Measurements from ENCODE around the gene DCLK1. TPM values are rescaled to one million over a fixed set of nuclear protein-coding genes. Genes with fewer than 3 reads are reported as not detected.
A peak's percentile ranks its signal among the peaks of the same experiment; 100 is the strongest.
"Not testable (repeated sequence)": the region's sequence is repeated elsewhere in the genome, so short reads cannot be mapped to it uniquely, and the experiment has no call there.

DCLK1 gene
- total and polyA plus RNA-seq, 8 donors: 10.5 to 20.5 (median 12.8) TPM

GRCh38 chr13:35990196-35990595 is 141.0 kb downstream of the DCLK1 start:
- DNase-seq (no peak), ATAC-seq (no peak)
- Histone ChIP-seq H3K27me3 (no peaks in the 10 kb centered on the region), H3K4me3 (no peak overlapping the region), H3K27ac (no peak overlapping the region), H3K4me1 (peaks cover 0 to 3% of the 10 kb centered on the region in 2 donors), H3K36me3 (no peaks in the 10 kb centered on the region), H3K9me3 (no peaks in the 10 kb centered on the region)
- intact Hi-C loops (cut with DNase I): no loop called here
- TF ChIP-seq, protein P1, sequence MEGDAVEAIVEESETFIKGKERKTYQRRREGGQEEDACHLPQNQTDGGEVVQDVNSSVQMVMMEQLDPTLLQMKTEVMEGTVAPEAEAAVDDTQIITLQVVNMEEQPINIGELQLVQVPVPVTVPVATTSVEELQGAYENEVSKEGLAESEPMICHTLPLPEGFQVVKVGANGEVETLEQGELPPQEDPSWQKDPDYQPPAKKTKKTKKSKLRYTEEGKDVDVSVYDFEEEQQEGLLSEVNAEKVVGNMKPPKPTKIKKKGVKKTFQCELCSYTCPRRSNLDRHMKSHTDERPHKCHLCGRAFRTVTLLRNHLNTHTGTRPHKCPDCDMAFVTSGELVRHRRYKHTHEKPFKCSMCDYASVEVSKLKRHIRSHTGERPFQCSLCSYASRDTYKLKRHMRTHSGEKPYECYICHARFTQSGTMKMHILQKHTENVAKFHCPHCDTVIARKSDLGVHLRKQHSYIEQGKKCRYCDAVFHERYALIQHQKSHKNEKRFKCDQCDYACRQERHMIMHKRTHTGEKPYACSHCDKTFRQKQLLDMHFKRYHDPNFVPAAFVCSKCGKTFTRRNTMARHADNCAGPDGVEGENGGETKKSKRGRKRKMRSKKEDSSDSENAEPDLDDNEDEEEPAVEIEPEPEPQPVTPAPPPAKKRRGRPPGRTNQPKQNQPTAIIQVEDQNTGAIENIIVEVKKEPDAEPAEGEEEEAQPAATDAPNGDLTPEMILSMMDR (IDR thresholded peaks at IDR 0.05): no peak

GRCh38 chr13:35988648-35989081 is 142.5 kb downstream of the DCLK1 start:
- Histone ChIP-seq H3K36me3 (no peaks in the 10 kb centered on the region), H3K4me3 (no peak overlapping the region), H3K4me1 (no peaks in the 10 kb centered on the region), H3K27ac (no peak overlapping the region), H3K27me3 (no peaks in the 10 kb centered on the region), H3K9me3 (no peaks in the 10 kb centered on the region)
- TF ChIP-seq, protein P1 (IDR thresholded peaks at IDR 0.05): no peak
- ATAC-seq (peak; percentile 15), DNase-seq (no peak)
- intact Hi-C loops (cut with DNase I): no loop called here

GRCh38 chr13:35987572-35988513 is 143.3 kb downstream of the DCLK1 start:
- intact Hi-C loops (cut with DNase I): no loop called here
- no peaks in the 10 kb centered on the region for H3K36me3 ChIP-seq
- H3K4me1 ChIP-seq: no peaks in the 10 kb centered on the region
- H3K9me3 ChIP-seq: no peaks in the 10 kb centered on the region
- no peak overlapping the region for H3K27ac ChIP-seq
- TF ChIP-seq, protein P1 (IDR thresholded peaks at IDR 0.05): no peak
- H3K4me3 ChIP-seq: no peak overlapping the region
- no peaks in the 10 kb centered on the region for H3K27me3 ChIP-seq
- DNase-seq (peak in 1 of 4 donors; percentile 84), ATAC-seq (peak; percentile 73)

GRCh38 chr13:35984776-35985453 is 146.3 kb downstream of the DCLK1 start:
- TF ChIP-seq, protein P1 (IDR thresholded peaks at IDR 0.05): no peak
- Histone ChIP-seq H3K27me3 (no peaks in the 10 kb centered on the region), H3K4me1 (no peaks in the 10 kb centered on the region), H3K4me3 (no peak overlapping the region), H3K36me3 (no peaks in the 10 kb centered on the region), H3K9me3 (no peaks in the 10 kb centered on the region), H3K27ac (no peak overlapping the region)
- DNase-seq (peak in 1 of 4 donors; percentile 42), ATAC-seq (no peak)
- intact Hi-C loops (cut with DNase I): no loop called here

- intact Hi-C loops (cut with DNase I): no loop called here
- no peak for DNase-seq
Measured at GRCh38 chr13:35984287-35984686, 146.9 kb downstream of the DCLK1 start.

DNA sequence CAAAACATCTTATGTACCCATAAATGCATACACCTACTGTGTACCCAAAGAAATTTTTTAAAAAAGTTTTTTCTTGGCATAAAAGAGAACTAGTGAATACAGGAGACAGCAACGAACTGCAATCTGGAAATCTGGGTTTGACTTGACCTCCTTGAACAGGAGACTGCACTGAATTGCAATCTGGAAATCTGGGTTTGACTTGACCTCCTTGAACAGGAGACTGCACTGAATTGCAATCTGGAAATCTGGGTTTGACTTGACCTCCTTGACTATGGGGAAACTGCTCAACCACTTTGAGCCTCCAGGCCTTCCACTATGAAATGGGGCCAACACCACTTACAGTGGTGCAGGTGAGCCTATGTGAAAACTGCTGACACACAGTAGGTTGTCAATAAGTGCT is 147.5 kb downstream of the DCLK1 start:
- intact Hi-C loops (cut with DNase I): not testable (repeated sequence)

More at GRCh38 chr13:35984287-35984686, 146.9 kb downstream of the DCLK1 start:
- Histone ChIP-seq H3K4me1 (no peaks in the 10 kb centered on the region), H3K4me3 (no peak overlapping the region), H3K9me3 (no peaks in the 10 kb centered on the region), H3K27ac (no peak overlapping the region), H3K36me3 (no peaks in the 10 kb centered on the region), H3K27me3 (no peaks in the 10 kb centered on the region)
- no peak for ATAC-seq
- TF ChIP-seq, protein P1 (IDR thresholded peaks at IDR 0.05): no peak

More for the DNA sequence above, 147.5 kb downstream of the DCLK1 start:
- ATAC-seq, H3K9me3 ChIP-seq, DNase-seq, H3K27ac ChIP-seq, H3K4me1 ChIP-seq, H3K4me3 ChIP-seq, H3K36me3 ChIP-seq, H3K27me3 ChIP-seq: not testable (repeated sequence)

Data from left lung (tissue), 10 donors.